HG03342 (cell line): ENCODE measurements around the gene CPSF2.

ENCODE experiments used
- ATAC-seq: cut with Tn5 transposase; IDR thresholded peaks from one replicate; pipeline ENCODE4 v1.9.1; 2021; ENCODE audit warnings: mild to moderate bottlenecking, moderate library complexity; ENCODE audit not compliant: unreplicated experiment

Gene CPSF2

DNA sequence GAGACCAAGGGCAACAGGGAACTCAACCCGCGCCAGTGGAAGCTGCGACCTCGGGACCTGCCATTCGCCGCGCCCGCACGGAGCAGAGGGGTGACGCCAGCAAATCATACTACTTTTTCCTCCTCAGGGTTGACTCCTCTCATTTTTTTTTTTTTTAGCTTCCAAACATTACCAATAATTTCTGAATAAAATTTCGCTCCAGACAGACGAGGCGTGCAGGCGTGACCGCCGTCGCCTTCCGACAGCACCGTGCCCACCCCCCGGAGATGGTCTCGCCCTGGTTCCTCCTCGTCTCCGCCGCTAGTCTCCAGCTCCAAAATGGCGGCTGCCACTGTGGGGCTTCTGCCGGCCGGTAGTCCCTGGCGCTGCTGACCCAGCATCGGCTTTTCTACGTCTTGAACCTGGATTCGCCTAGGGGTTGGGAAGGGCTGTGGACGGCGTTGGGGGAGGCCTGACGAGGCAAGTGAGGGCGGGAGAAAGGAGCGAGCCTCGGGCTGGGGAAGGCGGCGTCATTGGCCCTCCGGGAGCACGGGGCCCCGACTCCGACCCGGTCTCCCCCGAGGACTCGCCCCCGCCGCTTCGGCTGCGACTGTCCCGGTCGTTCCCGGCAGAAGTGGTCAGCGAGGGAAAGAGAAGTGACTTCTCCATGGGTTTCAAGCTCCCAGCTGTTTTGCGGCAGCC, at the start of gene CPSF2, which contains the start of gene NDUFB1:
TSS of gene CPSF2 (plus strand) at position 300 of the 681 bp plus-strand sequence. CDS start 9,016 bp downstream, outside the sequence.
TSS of gene NDUFB1 (minus strand) at position 37 of the 681 bp plus-strand sequence. CDS start 4,069 bp downstream, outside the sequence.
- ATAC-seq, result peak; percentile 82

- no peak for ATAC-seq
These were observed 47.2 kb upstream of the CPSF2 start for GRCh38 chr14:92074555-92074954.

GRCh38 chr14:92088494-92088893, 33.3 kb upstream of the CPSF2 start:
- ATAC-seq, result no peak

DNA sequence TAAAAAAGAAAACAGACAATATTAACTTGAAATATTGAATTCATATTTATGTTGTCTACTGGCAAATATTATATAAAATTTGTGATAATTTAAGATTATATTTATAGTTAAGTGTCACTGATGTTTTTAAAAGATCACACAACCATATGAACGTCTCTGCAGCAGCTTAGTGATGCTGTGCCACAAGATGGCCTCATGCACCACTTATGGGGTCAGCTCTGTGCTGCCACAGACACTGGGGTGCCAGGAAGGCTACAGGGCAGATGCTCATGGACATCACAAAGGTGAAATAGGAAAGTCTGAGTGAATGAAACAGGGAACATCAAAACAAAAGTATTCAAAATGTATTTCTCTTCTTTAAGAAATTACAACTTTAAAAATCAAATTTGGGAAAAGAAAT, 28.4 kb upstream of the CPSF2 start:
- ATAC-seq, result no peak

DNA sequence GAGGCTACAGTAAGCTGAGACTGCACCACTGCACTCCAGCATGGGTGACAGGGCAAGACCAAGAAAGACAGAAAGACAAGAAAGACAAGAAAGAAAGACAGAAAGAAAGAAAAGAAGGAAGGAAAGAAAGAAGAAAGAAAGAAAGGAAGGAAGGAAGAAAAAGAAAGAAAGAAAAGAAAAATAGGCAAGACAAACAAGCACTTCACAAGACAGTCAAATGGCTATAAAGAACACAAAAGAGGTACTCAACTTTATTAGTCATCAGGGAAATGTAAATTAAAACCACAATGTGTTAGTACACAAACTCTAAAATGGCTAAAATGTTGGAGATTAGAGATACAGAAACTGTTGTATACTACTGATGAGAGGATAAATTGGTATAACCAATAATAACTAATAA, 22.0 kb upstream of the CPSF2 start:
- ATAC-seq, result no peak

- no peak for ATAC-seq
These were observed 18.3 kb upstream of the CPSF2 start for GRCh38 chr14:92103363-92103989.

DNA sequence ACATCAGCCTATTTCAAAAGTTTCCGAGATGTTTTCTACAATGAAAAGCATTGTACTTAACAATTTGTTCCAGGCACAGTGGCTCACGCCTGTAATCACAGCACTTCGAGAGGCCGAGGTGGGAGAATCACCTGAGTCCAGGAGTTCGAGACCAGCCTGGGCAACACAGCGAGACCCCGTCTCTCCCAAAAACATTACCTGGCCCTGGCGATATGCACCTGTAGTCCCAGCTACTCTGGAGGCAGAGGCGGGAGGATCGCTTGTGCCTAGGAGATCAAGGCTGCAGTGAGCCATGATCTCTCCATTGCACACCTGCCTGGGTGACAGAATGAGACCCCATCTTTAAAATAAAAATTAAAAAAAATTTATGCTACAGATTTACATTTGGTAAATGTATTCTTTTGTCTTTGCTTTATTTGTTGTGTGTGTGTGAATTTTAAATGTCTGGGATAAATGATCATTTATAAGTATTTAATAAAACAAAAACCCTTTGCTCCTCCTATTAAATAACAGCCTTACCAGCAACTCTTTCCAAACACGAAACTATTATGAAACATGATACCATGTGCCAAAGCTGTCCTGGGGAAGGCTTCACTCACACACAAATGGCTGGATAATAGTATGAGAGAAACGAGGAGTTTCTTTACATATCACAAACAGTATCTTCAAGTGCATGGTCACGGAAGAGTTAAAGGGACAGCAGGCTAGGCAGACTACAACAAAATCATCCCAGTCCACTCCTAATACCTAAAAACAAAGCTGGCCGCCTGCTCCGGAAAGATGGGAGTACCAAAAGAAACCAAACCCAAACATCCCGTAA, 16.5 kb upstream of the CPSF2 start:
- ATAC-seq, result no peak

DNA sequence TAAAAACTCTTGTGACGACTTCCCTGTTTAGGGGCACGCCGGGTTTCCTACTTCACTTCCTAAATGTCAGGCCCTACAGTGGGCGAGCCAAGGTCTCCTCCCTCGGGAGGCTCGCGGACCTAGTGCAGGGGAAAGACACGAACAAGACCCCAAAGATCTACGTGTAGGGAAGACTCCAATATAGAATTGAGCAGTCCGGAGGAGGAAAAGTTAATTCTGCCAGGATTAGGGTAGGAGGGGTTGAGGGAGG, 16.0 kb upstream of the CPSF2 start:
- peak; percentile 4 for ATAC-seq

- peak; percentile 85 for ATAC-seq
These were observed 15.4 kb upstream of the CPSF2 start, which contains the start of gene ATXN3 for GRCh38 chr14:92106143-92106926. Gene ATXN3, minus strand, starts transcription at chr14:92106582. Its CDS starts 30 bp downstream, at chr14:92106552.

GRCh38 chr14:92108345-92109254, 13.2 kb upstream of the CPSF2 start:
- no peak for ATAC-seq

DNA sequence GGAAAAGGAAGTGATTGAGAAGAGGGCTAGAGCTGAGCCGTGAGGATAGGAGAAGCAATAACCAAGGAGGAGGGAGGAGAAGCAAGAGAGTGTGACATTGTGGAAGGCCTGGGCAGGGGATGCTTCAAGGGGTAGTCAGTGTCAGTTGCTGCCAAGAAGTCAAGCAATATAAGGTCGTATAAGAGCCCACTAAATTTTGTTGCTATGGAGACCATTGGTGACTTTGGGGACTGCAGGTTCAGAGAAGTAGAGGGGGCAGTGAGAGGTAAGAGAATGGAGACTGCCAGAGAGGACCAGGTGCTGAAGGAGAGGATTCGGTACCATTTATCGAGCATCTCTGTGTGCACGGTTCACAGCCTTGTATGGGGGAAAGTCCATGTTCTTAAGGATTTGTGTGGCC, 12.3 kb upstream of the CPSF2 start:
- no peak for ATAC-seq

- peak; percentile 17 for ATAC-seq
These were observed 531 bp upstream of the CPSF2 start for GRCh38 chr14:92121207-92121669.

DNA sequence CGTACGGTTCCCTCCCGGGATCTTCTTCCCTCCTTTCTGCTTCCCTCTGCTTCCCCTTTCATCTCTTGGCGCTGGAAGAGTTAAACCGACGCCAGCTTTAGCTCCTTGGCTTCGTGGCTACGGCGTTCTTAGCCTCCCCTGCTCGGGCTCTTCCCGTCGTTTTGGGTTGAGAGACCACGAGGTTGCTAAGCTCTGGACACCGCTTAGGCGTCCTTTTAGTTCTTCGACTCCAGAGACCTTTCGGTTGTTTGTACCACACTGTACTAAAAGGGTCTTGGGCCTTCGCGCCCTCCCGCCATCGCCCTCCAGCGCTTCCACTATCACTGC, 545 bp downstream of the CPSF2 start:
- ATAC-seq, result peak; percentile 18

DNA sequence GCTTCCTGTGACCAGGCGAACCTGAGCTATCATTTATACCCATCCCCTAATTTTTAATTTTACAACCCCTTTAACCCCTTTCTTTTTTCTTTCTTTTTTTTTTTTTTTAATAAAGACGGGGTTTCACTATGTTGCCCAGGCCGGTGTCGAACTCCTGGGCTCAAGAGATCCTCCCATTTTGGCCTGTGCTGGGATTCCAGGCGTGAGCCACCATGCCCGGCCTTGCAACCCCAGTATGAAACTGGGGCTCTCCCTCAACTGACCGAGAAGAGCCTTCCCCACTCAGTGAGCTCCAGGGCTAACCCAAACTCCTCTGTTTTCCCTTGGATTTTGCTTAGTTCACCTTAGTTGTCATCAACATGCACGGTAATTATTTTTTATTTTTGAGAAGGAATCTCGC, 992 bp downstream of the CPSF2 start:
- ATAC-seq, result no peak

DNA sequence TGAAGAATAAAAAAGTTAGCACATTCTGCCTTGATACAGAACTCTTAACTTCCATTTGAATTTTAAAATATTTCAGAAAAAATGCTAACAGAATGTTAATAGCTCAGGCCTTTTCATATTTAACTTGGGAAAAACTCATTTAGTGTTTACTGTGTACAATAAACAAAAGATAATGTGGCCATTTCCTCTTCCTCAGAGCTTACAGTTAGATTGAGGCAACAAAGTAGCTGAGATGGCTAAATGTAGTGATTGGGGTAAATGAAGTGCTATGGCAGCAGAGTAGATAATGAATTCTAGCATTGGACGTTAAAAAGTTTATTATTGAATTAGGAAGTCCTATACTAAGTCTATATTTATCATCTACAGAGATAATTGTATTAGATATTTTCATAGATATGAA, 12.7 kb downstream of the CPSF2 start:
- no peak for ATAC-seq

GRCh38 chr14:92135269-92135668, 13.5 kb downstream of the CPSF2 start:
- no peak for ATAC-seq

- ATAC-seq, result no peak
These were observed 21.5 kb downstream of the CPSF2 start for GRCh38 chr14:92143309-92143708.

DNA sequence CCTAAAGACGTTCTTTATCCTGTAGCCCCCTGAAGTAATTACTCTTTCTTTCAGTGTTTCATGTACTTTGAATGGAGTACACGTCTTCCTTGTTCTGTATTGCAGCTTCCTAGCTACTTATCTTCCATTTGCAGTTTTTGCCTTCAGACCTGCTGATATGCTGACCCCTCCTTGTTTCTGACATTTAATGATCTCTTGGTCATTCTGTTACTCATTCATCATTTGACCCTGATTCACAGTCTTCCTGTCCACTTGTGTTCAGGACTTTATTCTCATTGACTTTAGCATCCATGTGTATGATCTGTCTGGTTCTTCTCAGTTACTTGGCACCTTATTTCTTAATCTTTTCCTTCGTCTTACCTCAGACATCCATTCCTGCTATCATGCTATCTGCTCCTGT, 22.2 kb downstream of the CPSF2 start:
- no peak for ATAC-seq

DNA sequence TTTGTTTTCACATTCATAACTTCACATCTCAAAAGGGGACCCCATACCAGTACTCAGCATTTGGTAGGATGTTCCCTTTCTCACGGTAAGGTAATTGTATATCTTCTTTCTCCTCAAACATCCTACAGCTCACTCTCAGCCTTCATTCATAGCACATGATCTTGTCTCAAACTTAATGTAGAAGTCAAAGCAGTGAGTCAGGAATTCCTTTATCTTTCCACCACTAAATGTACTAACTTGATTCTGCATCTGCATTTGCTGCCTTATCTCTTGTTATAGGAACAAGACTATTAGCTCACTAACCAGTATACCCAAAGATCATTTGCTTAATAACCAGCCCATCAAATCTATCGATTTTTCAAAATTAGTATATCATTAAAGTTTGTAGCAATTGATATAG, 22.9 kb downstream of the CPSF2 start:
- no peak for ATAC-seq

GRCh38 chr14:92153581-92153980, 31.8 kb downstream of the CPSF2 start:
- ATAC-seq, result no peak
